AG04450 (cell line): ENCODE data around the gene TMOD2. TPM values are rescaled to one million over a fixed set of nuclear protein-coding genes. Genes with fewer than 3 reads are reported as not detected.

ENCODE experiments used
- CTCF ChIA-PET: fragments of 300-600, 350-600 bp; formaldehyde crosslinking; extraction: SDS; loops from one replicate; lab custom pipeline; 2022; ENCODE audit warnings: antibody characterized with exemption, inconsistent platforms; lab: Charles Lee
- POLR2A ChIA-PET: fragments of 350-600 bp; formaldehyde crosslinking; extraction: SDS; loops from one replicate; lab custom pipeline; 2021; ENCODE audit warnings: antibody characterized with exemption, inconsistent platforms; lab: Yijun Ruan, JAX
- DNase-seq: peaks from one replicate; pipeline ENCODE4 v3.0.0-alpha.2; 2011; ENCODE audit warnings: low read depth, low spot score
- H3K27ac ChIP-seq: one replicate; pipeline ENCODE4 v1.5.1; 2012; ENCODE audit warnings: low read depth, low read length, control low read depth
- H3K27me3 ChIP-seq: one replicate; pipeline ENCODE4 v1.6.0; 2012; ENCODE audit warnings: low read length; ENCODE audit not compliant: control insufficient read depth, insufficient read depth
- H3K4me3 ChIP-seq: 2 replicates; pipeline ENCODE4 v1.5.1; 2011; ENCODE audit warnings: mild to moderate bottlenecking, low read depth, low read length, control low read depth
- H3K9me3 ChIP-seq: 2 replicates; pipeline ENCODE4 v1.5.1; 2012; ENCODE audit warnings: low read length; ENCODE audit not compliant: control insufficient read depth, insufficient read depth
- polyA plus RNA-seq: library from polyadenylated mRNA; depleted of rRNA; stranded (reverse); fragments of >200 nt; gene quantifications from 2 replicates; pipeline ENCODE4 v1.2.3, GENCODE V29; 2011
- TF ChIP-seq, protein P1 (sequence below): IDR thresholded peaks from 2 replicates; pipeline ENCODE4 v1.5.1; 2011; ENCODE audit warnings: low read depth, low read length, control low read depth, inconsistent platforms

The TMOD2 gene
- polyA plus RNA-seq, 1 experiment = 3.2 TPM

DNA sequence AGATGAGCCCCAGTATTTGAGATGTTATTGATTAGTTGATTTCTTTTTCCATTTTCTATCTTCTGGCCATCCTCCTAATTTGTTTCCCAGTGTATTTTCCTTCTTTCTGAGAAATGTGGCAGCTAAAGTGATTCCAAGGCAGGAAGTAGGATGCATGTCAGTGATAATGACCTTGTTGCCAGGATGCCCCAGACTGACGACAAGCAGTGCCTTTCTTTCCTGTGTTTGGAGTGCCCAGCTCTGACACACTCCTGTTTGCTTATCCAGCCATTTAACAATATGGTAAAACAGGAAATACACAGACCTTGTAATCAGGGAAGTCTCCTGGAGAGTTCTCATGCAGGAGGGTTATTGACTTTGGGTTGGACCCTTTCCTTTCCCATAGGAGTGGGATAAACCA lies 20.4 kb downstream of the TMOD2 start:
- H3K4me3 ChIP-seq = no peak overlapping the region
- ChIA-PET CTCF (interaction anchor here (9.8 kb wide), 1 partner anchor 123 kb away, joined by 490 read pairs; no protein-coding TSS in a partner anchor), POLR2A (no interaction called here)
- DNase-seq = no peak
- H3K27ac ChIP-seq = no peak overlapping the region
- TF ChIP-seq, protein P1, sequence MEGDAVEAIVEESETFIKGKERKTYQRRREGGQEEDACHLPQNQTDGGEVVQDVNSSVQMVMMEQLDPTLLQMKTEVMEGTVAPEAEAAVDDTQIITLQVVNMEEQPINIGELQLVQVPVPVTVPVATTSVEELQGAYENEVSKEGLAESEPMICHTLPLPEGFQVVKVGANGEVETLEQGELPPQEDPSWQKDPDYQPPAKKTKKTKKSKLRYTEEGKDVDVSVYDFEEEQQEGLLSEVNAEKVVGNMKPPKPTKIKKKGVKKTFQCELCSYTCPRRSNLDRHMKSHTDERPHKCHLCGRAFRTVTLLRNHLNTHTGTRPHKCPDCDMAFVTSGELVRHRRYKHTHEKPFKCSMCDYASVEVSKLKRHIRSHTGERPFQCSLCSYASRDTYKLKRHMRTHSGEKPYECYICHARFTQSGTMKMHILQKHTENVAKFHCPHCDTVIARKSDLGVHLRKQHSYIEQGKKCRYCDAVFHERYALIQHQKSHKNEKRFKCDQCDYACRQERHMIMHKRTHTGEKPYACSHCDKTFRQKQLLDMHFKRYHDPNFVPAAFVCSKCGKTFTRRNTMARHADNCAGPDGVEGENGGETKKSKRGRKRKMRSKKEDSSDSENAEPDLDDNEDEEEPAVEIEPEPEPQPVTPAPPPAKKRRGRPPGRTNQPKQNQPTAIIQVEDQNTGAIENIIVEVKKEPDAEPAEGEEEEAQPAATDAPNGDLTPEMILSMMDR = no peak
- no peaks in the 10 kb centered on the region for H3K27me3 ChIP-seq
- no peaks in the 10 kb centered on the region for H3K9me3 ChIP-seq

DNA sequence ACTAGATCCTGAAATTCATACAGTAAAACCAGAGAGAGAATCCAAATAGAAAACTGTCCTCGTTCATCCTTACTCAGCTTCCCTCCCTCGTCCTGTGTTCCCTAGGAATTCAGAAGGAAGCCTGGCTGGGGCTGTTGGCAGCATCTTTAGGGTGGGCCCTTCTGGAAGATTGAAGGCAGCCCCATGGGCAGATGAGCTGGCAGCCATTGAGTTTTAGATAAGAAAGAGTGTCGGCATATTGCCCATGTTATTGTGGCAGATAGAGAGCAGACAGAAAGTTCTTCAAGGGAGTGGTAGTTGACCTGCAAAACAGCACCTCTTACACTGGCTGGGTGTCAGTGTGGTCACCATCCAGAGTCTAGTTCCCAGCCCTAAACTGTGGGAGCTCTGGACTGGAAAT lies 23.5 kb downstream of the TMOD2 start:
- Histone ChIP-seq H3K4me3 (no peak overlapping the region), H3K27ac (no peak overlapping the region), H3K9me3 (no peaks in the 10 kb centered on the region), H3K27me3 (no peaks in the 10 kb centered on the region)
- ChIA-PET CTCF (interaction anchor here (1.0 to 9.8 kb wide), 13 partner anchors 14 to 240 kb away, joined by 3 to 490 read pairs (median 13); partner anchors contain the start of gene DMXL2), POLR2A (no interaction called here)
- DNase-seq = no peak
- TF ChIP-seq, protein P1 = no peak

DNA sequence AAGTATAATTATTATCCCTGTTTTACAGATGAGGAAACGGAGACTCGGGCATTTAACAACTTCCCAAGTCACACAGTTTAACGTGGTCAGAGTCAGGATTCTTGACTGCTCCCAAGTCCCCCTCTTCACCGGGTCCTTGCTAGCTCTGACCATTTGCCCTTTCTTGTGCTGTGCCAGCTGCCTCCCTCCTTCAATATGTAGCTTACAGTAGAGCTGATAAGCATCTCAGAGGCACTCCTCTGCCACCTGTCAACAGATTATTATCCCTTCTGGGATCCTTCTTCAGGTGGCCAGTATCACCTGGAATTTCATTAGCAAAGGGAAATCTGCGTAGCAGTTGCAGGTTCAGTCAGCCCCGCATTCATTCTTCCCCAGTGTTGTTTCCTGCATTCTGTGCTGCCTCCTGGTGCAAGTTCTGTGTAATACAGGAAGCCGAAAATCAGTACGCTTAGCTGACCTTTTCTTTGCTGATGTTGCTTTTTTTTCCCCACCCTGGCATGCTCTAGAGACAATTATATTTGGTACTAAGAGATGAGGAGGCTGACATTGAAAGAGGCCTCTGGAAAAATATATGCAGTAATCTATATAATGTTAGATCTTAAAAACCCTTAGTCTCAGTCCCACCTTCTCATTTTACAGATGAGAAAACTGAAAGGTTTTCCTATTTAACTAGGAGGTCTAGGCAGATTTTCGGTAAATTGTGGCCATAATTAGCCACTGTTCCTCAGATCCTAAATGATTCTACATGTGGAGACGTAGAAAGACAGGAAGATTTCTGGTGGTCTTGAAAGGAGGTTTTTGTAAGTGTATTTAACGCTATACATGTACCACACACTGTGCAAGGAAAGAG lies 24.8 kb downstream of the TMOD2 start:
- no peaks in the 10 kb centered on the region for H3K27me3 ChIP-seq
- peak; percentile 15 for DNase-seq
- H3K27ac ChIP-seq = no peak overlapping the region
- no peak overlapping the region for H3K4me3 ChIP-seq
- H3K9me3 ChIP-seq = no peaks in the 10 kb centered on the region
- TF ChIP-seq, protein P1 = peak; percentile 91
- ChIA-PET CTCF (interaction anchor here (0.5 to 9.8 kb wide), 81 partner anchors 9 to 1430 kb away, joined by 3 to 490 read pairs (median 4); partner anchors contain the start of genes DMXL2, LYSMD2 and SCG3), POLR2A (interaction anchor here (0.6 kb wide), 2 partner anchors 20 to 126 kb away, joined by 3 to 6 read pairs; no protein-coding TSS in a partner anchor)

DNA sequence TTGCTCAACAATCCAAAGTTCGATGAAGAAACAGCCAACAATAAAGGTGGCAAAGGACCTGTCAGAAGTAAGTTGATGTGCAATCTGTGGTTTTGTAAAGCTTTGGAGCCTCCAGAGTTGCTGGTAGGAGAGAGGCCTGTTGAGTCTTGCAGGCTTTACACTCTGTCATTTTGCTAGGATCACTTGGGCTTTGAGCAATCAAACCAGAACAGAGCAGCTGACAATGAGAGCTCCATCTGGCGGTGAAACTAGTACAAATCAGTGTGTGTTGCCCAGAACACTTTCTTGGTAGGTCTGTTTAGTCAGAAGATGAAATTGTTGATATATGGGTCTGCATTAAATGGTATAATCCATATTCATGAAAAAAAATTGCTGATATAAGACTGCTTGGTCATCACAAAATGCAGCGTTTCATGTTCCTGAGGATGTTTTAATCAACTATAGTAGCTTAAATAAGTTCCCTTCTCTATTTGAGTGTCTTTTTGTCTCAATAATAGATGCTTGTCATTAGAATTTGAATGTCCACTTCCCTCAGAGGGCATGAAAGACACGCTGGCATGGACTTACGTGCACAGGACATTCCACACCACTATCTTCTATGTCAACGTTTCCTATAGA lies 25.7 kb downstream of the TMOD2 start:
- no peak overlapping the region for H3K27ac ChIP-seq
- POLR2A ChIA-PET = interaction anchor here (0.6 kb wide), 1 partner anchor 19 kb away, joined by 3 read pairs; no protein-coding TSS in a partner anchor
- H3K9me3 ChIP-seq = no peaks in the 10 kb centered on the region
- TF ChIP-seq, protein P1 = peak; percentile 84
- H3K27me3 ChIP-seq = no peaks in the 10 kb centered on the region
- peak; percentile 58 for DNase-seq
- no peak overlapping the region for H3K4me3 ChIP-seq
- CTCF ChIA-PET = interaction anchor here (0.5 to 9.8 kb wide), 75 partner anchors 8 to 1431 kb away, joined by 3 to 490 read pairs (median 5); partner anchors contain the start of genes DMXL2, LYSMD2 and SCG3
